AG09319 (cell line): Measurements from ENCODE around the gene PAOX.
"Not testable (repeated sequence)": the region's sequence is repeated elsewhere in the genome, so short reads cannot be mapped to it uniquely, and the experiment has no call there.

Experiments used
- DNase-seq: peaks from one replicate; pipeline ENCODE4 v3.0.0-alpha.2; 2010; ENCODE audit warnings: low read depth; ENCODE audit errors: extremely low read depth
- CTCF ChIP-seq: IDR thresholded peaks from 2 replicates; pipeline ENCODE4 v1.5.1; 2011; ENCODE audit warnings: low read depth, mild to moderate bottlenecking, inconsistent platforms, low read length, moderate library complexity

PAOX gene

GRCh38 chr10:133383551-133383950 is 4.5 kb downstream of the PAOX start:
- no peak for DNase-seq
- TF ChIP-seq CTCF, result no peak

- TF ChIP-seq CTCF, result no peak
- DNase-seq, result no peak
Observed at GRCh38 chr10:133384071-133384470, 5.0 kb downstream of the PAOX start.

- TF ChIP-seq CTCF, result no peak
- DNase-seq, result no peak
Observed at GRCh38 chr10:133385214-133385613, 6.2 kb downstream of the PAOX start.

GRCh38 chr10:133386951-133387350 is 7.9 kb downstream of the PAOX start:
- not testable (repeated sequence) for DNase-seq

- no peak for TF ChIP-seq CTCF
- DNase-seq, result no peak
Observed at GRCh38 chr10:133388236-133388972, 9.3 kb downstream of the PAOX start.

GRCh38 chr10:133388973-133389818 is 10.1 kb downstream of the PAOX start:
- TF ChIP-seq CTCF, result no peak
- DNase-seq, result no peak

- no peak for DNase-seq
- TF ChIP-seq CTCF, result no peak
Observed at GRCh38 chr10:133390597-133391248, 11.7 kb downstream of the PAOX start.
